ENCODE data around the gene POLE. TPM values are rescaled to one million over a fixed set of nuclear protein-coding genes. Genes with fewer than 3 reads are reported as not detected.

POLE gene
- total RNA-seq, 1 experiment from 2014 or later: 144 TPM

- TF ChIP-seq, protein P1, sequence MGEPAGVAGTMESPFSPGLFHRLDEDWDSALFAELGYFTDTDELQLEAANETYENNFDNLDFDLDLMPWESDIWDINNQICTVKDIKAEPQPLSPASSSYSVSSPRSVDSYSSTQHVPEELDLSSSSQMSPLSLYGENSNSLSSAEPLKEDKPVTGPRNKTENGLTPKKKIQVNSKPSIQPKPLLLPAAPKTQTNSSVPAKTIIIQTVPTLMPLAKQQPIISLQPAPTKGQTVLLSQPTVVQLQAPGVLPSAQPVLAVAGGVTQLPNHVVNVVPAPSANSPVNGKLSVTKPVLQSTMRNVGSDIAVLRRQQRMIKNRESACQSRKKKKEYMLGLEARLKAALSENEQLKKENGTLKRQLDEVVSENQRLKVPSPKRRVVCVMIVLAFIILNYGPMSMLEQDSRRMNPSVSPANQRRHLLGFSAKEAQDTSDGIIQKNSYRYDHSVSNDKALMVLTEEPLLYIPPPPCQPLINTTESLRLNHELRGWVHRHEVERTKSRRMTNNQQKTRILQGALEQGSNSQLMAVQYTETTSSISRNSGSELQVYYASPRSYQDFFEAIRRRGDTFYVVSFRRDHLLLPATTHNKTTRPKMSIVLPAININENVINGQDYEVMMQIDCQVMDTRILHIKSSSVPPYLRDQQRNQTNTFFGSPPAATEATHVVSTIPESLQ (CRISPR knock-in tag; IDR thresholded peaks at IDR 0.05): no peak
- TF ChIP-seq GABPB1 (CRISPR knock-in tag; IDR thresholded peaks at IDR 0.05) (no peak), ZNF281 (CRISPR knock-in tag; IDR thresholded peaks at IDR 0.05) (no peak), FOXJ3 (CRISPR knock-in tag; IDR thresholded peaks at IDR 0.05; ENCODE audit: borderline replicate concordance) (no peak), MYBL2 (CRISPR knock-in tag; IDR thresholded peaks at IDR 0.05) (no peak), ZNF396 (CRISPR knock-in tag; IDR thresholded peaks at IDR 0.05; ENCODE audit: borderline replicate concordance) (no peak)
Observed at GRCh38 chr12:132576701-132577100, 110.4 kb downstream of the POLE start (continued).

DNA sequence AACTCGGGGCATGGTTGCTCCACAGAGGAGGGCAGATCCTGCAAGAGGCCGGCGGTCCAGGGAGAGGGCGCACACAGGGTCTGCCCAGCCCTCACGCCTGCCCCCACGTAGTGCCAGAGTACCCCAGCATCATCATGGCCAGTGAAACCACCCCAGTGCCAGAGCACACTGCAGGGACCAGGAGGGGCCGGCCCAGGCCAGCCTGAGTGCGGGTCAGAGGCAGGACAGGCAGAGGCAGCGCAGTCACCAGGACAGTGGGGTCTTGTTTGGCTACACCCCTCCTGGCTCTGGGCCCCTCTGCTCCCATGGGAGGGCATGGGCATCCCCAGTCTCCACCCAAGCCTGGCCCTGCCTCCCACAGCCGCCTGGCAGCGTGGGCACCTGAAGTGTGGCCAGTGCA is 111.5 kb downstream of the POLE start:
- no peak for DNase-seq (ENCODE audit: low spot score)
- Mint-ChIP-seq H3K4me3 (no peak overlapping the region), H3K36me3 (peaks cover 19% of the 10 kb centered on the region), H3K27ac (no peak overlapping the region; the same call in 1 of the 2 replicates), H3K27me3 (ENCODE audit: low read depth) (peaks cover 8% of the 10 kb centered on the region), H3K4me1 (no peaks in the 10 kb centered on the region), H3K9me3 (no peaks in the 10 kb centered on the region)
- POLR2A ChIA-PET: no interaction called here
- no peak for ATAC-seq
- CTCF ChIA-PET: no interaction called here
- TF ChIP-seq MYBL2 (CRISPR knock-in tag; IDR thresholded peaks at IDR 0.05) (no peak), ZNF263 (CRISPR knock-in tag; IDR thresholded peaks at IDR 0.05; ENCODE audit: low read depth) (no peak), ATF3 (CRISPR knock-in tag; conservative IDR thresholded peaks at IDR 0.05) (no peak), GRHL2 (CRISPR knock-in tag; IDR thresholded peaks at IDR 0.05; ENCODE audit: insufficient replicate concordance, severe bottlenecking) (no peak), ZNF317 (CRISPR knock-in tag; IDR thresholded peaks at IDR 0.05; ENCODE audit: borderline replicate concordance, low read depth) (no peak), NFE2L1 (CRISPR knock-in tag; IDR thresholded peaks at IDR 0.05) (no peak), RORB (CRISPR knock-in tag; IDR thresholded peaks at IDR 0.05) (no peak), NR1H2 (CRISPR knock-in tag; IDR thresholded peaks at IDR 0.05) (no peak), NR3C1 (CRISPR knock-in tag; conservative IDR thresholded peaks at IDR 0.05; ENCODE audit: low read depth) (no peak), ZNF138 (CRISPR knock-in tag; conservative IDR thresholded peaks at IDR 0.05) (no peak), NFYB (CRISPR knock-in tag; conservative IDR thresholded peaks at IDR 0.05; ENCODE audit: low read depth) (no peak), ERG (CRISPR knock-in tag; IDR thresholded peaks at IDR 0.05) (no peak), ZNF396 (CRISPR knock-in tag; IDR thresholded peaks at IDR 0.05; ENCODE audit: borderline replicate concordance) (no peak), HMGXB4 (CRISPR knock-in tag; IDR thresholded peaks at IDR 0.05) (no peak), TP53 (CRISPR knock-in tag; IDR thresholded peaks at IDR 0.05) (no peak), ZBTB21 (CRISPR knock-in tag; IDR thresholded peaks at IDR 0.05; ENCODE audit: borderline replicate concordance) (no peak), NFATC4 (CRISPR knock-in tag; IDR thresholded peaks at IDR 0.05) (no peak)
- TF ChIP-seq, protein P2, sequence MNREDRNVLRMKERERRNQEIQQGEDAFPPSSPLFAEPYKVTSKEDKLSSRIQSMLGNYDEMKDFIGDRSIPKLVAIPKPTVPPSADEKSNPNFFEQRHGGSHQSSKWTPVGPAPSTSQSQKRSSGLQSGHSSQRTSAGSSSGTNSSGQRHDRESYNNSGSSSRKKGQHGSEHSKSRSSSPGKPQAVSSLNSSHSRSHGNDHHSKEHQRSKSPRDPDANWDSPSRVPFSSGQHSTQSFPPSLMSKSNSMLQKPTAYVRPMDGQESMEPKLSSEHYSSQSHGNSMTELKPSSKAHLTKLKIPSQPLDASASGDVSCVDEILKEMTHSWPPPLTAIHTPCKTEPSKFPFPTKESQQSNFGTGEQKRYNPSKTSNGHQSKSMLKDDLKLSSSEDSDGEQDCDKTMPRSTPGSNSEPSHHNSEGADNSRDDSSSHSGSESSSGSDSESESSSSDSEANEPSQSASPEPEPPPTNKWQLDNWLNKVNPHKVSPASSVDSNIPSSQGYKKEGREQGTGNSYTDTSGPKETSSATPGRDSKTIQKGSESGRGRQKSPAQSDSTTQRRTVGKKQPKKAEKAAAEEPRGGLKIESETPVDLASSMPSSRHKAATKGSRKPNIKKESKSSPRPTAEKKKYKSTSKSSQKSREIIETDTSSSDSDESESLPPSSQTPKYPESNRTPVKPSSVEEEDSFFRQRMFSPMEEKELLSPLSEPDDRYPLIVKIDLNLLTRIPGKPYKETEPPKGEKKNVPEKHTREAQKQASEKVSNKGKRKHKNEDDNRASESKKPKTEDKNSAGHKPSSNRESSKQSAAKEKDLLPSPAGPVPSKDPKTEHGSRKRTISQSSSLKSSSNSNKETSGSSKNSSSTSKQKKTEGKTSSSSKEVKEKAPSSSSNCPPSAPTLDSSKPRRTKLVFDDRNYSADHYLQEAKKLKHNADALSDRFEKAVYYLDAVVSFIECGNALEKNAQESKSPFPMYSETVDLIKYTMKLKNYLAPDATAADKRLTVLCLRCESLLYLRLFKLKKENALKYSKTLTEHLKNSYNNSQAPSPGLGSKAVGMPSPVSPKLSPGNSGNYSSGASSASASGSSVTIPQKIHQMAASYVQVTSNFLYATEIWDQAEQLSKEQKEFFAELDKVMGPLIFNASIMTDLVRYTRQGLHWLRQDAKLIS (CRISPR knock-in tag; IDR thresholded peaks at IDR 0.05; ENCODE audit: borderline replicate concordance): no peak
- TF ChIP-seq, protein P3, sequence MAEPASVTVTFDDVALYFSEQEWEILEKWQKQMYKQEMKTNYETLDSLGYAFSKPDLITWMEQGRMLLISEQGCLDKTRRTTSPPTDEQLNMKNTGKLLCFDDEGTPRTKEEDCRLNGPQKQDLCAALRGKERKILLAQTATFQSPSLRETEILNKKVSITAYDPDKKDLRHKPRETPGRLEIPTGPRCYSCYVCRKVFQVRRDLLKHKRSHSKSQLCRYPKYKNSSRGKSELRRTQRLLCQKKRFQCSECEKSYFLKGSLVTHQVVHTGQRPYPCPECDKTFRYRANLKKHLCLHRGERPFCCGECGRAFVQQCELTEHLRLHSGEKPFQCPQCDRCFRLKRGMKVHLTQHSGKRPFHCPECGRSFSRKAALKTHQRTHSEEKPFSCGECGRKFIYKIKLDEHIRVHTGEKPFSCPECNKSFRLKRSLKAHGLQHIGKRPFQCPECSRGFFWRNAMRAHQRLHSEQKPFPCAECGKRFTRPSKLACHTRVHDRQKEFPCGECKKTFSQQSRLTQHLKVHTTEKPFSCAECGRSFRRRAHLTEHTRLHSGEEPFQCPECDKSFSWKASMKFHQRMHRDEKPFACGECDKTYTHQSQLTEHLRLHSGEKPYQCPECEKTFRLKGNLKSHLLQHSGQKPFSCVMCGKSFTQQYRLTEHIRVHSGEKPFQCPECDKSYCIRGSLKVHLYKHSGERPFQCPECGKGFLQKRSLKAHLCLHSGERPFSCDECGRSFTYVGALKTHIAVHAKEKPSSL (CRISPR knock-in tag; conservative IDR thresholded peaks at IDR 0.05): no peak

Data from WTC11 (cell line).